H9 (cell line): ENCODE results near the gene RNF208. TPM values are rescaled to one million over a fixed set of nuclear protein-coding genes. Genes with fewer than 3 reads are reported as not detected.

Source experiments
- DNase-seq: peaks from one replicate; pipeline ENCODE4 v3.0.0-alpha.2; 2017
- H2AFZ ChIP-seq: one replicate; pipeline ENCODE4 v1.6.1; 2013; ENCODE audit warnings: mild to moderate bottlenecking, low read length, control low read depth, moderate library complexity
- H2AK5ac ChIP-seq: 2 replicates; pipeline ENCODE4 v1.6.1; 2013; ENCODE audit warnings: low read length, control low read depth, mixed read lengths; ENCODE audit not compliant: insufficient read length
- H2BK120ac ChIP-seq: one replicate; pipeline ENCODE4 v1.6.1; 2013; ENCODE audit warnings: low read depth, mild to moderate bottlenecking, low read length, control low read depth, inconsistent platforms; ENCODE audit not compliant: poor library complexity, severe bottlenecking
- H2BK12ac ChIP-seq: 2 replicates; pipeline ENCODE4 v1.6.1; 2013; ENCODE audit warnings: low read length, control low read depth, mixed read lengths, low read depth; ENCODE audit not compliant: insufficient read length
- H2BK15ac ChIP-seq: 2 replicates; pipeline ENCODE4 v1.6.1; 2013; ENCODE audit warnings: low read depth, low read length, control low read depth
- H2BK20ac ChIP-seq: one replicate; pipeline ENCODE4 v1.6.1; 2013; ENCODE audit warnings: low read depth, mild to moderate bottlenecking, low read length, control low read depth, inconsistent platforms; ENCODE audit not compliant: poor library complexity, severe bottlenecking
- H2BK5ac ChIP-seq: 2 replicates; pipeline ENCODE4 v1.6.1; 2013; ENCODE audit warnings: low read length, control low read depth, mixed read lengths; ENCODE audit not compliant: insufficient read length
- H3K14ac ChIP-seq: 2 replicates; pipeline ENCODE4 v1.6.1; 2013; ENCODE audit warnings: low read length, control low read depth; ENCODE audit not compliant: insufficient read depth
- H3K18ac ChIP-seq: 2 replicates; pipeline ENCODE4 v1.6.1; 2013; ENCODE audit warnings: low read depth, mild to moderate bottlenecking, mixed read lengths, low read length, control low read depth; ENCODE audit not compliant: insufficient read length
- H3K23ac ChIP-seq: 2 replicates; pipeline ENCODE4 v1.6.1; 2013; ENCODE audit warnings: low read length, control low read depth, mixed read lengths, low read depth; ENCODE audit not compliant: insufficient read length
- H3K23me2 ChIP-seq: 2 replicates; pipeline ENCODE4 v1.6.1; 2013; ENCODE audit warnings: low read depth, mild to moderate bottlenecking, mixed read lengths, low read length, control low read depth; ENCODE audit not compliant: insufficient read length, poor library complexity, severe bottlenecking
- H3K27ac ChIP-seq: 2 replicates; pipeline ENCODE4 v1.5.1; 2013; ENCODE audit warnings: low read length, control low read depth, mixed read lengths, low read depth; ENCODE audit not compliant: insufficient read length
- H3K27me3 ChIP-seq: 2 replicates; pipeline ENCODE4 v1.6.1; 2013; ENCODE audit warnings: low read length, control low read depth, inconsistent platforms; ENCODE audit not compliant: insufficient read depth
- H3K4ac ChIP-seq: 2 replicates; pipeline ENCODE4 v1.6.1; 2013; ENCODE audit warnings: low read depth, mild to moderate bottlenecking, control low read depth, inconsistent platforms, low read length, moderate library complexity
- H3K4me1 ChIP-seq: 2 replicates; pipeline ENCODE4 v1.6.1; 2013; ENCODE audit warnings: low read length, control low read depth, inconsistent platforms; ENCODE audit not compliant: insufficient read depth
- H3K4me2 ChIP-seq: 2 replicates; pipeline ENCODE4 v1.6.1; 2013; ENCODE audit warnings: low read length, control low read depth, mixed read lengths; ENCODE audit not compliant: insufficient read length, insufficient read depth
- H3K56ac ChIP-seq: 2 replicates; pipeline ENCODE4 v1.6.1; 2013; ENCODE audit warnings: low read depth, mild to moderate bottlenecking, mixed read lengths, low read length, control low read depth; ENCODE audit not compliant: insufficient read length
- H3K79me1 ChIP-seq: 2 replicates; pipeline ENCODE4 v1.6.1; 2013; ENCODE audit warnings: low read depth, mild to moderate bottlenecking, moderate library complexity, low read length, control low read depth, inconsistent platforms; ENCODE audit not compliant: insufficient read depth, poor library complexity, severe bottlenecking
- H3K79me2 ChIP-seq: 2 replicates; pipeline ENCODE4 v1.6.1; 2013; ENCODE audit warnings: low read length, control low read depth, inconsistent platforms; ENCODE audit not compliant: insufficient read depth
- H3K9ac ChIP-seq: 2 replicates; pipeline ENCODE4 v1.6.1; 2013; ENCODE audit warnings: low read length, control low read depth, mixed read lengths; ENCODE audit not compliant: insufficient read length; ENCODE audit errors: extremely low read depth
- H3K9me3 ChIP-seq: one replicate; pipeline ENCODE4 v1.6.1; 2013; ENCODE audit warnings: low read depth, low read length, inconsistent platforms; ENCODE audit not compliant: control insufficient read depth
- H3T11ph ChIP-seq: one replicate; pipeline ENCODE4 v1.6.1; 2013; ENCODE audit warnings: mild to moderate bottlenecking, low read length, control low read depth, inconsistent platforms
- H4K20me1 ChIP-seq: one replicate; pipeline ENCODE4 v1.6.1; 2013; ENCODE audit not compliant: control insufficient read depth, insufficient read length, insufficient read depth
- H4K5ac ChIP-seq: 2 replicates; pipeline ENCODE4 v1.6.1; 2013; ENCODE audit warnings: low read depth, mild to moderate bottlenecking, mixed read lengths, low read length, control low read depth; ENCODE audit not compliant: insufficient read length
- H4K8ac ChIP-seq: replicated peaks from 2 replicates; pipeline ENCODE4 v1.6.1; 2013; ENCODE audit warnings: low read length, control low read depth, mixed read lengths, low read depth; ENCODE audit not compliant: insufficient read length
- H4K91ac ChIP-seq: 2 replicates; pipeline ENCODE4 v1.6.1; 2013; ENCODE audit warnings: low read depth, mild to moderate bottlenecking, moderate library complexity, mixed read lengths, low read length, control low read depth; ENCODE audit not compliant: insufficient read length
- H3K27ac Mint-ChIP-seq, 3 experiments: 2 replicates in 2 of 3; 3 replicates in 1 of 3; pipeline ENCODE4 v1.8.0; 2020 to 2021; ENCODE audit warnings: mixed read lengths in 3 of 3, mild to moderate bottlenecking in 1 of 3, moderate library complexity in 1 of 3
- H3K27me3 Mint-ChIP-seq: 2 replicates; pipeline ENCODE4 v1.8.0; 2021; ENCODE audit warnings: low read depth, mild to moderate bottlenecking, moderate library complexity, mixed read lengths
- H3K36me3 Mint-ChIP-seq, 3 experiments: 2 replicates in 2 of 3; 3 replicates in 1 of 3; pipeline ENCODE4 v1.8.0; 2020 to 2021; ENCODE audit warnings: low read depth in 3 of 3, mixed read lengths in 3 of 3; ENCODE audit not compliant: insufficient read depth in 1 of 3
- H3K4me1 Mint-ChIP-seq, 2 experiments: 2 replicates each; pipeline ENCODE4 v1.8.0; 2020; ENCODE audit warnings: mixed read lengths in 2 of 2
- H3K4me3 Mint-ChIP-seq, 2 experiments: 2 replicates in 1 of 2; 3 replicates in 1 of 2; pipeline ENCODE4 v1.8.0; 2020 to 2021; ENCODE audit warnings: mild to moderate bottlenecking in 2 of 2, mixed read lengths in 2 of 2, moderate library complexity in 1 of 2
- H3K9me3 Mint-ChIP-seq, 2 experiments: 2 replicates in 1 of 2; 3 replicates in 1 of 2; pipeline ENCODE4 v1.8.0; 2020; ENCODE audit warnings: mild to moderate bottlenecking in 2 of 2, mixed read lengths in 2 of 2, moderate library complexity in 1 of 2
- WGBS: extraction: QIAGEN DNeasy Blood & Tissue Kit; methylation state at CpG from one replicate; pipeline ENCODE4 v1.1.7; 2013; ENCODE audit warnings: missing lambda C conversion rate, low lambda C conversion rate, mixed read lengths; ENCODE audit not compliant: insufficient read length; ENCODE audit errors: extremely low coverage; 5-methylcytosine and 5-hydroxymethylcytosine counted together
- total RNA-seq: library from RNA; stranded (reverse); gene quantifications from 2 replicates; pipeline ENCODE4 v1.2.1, GENCODE V29; 2021
- TF ChIP-seq, protein P1 (sequence below): fragments of 200-600 bp; sonication (generic); conservative IDR thresholded peaks from 3 replicates; pipeline ENCODE4 v1.8.0; 2021; ENCODE audit warnings: antibody characterized with exemption, mild to moderate bottlenecking

RNF208 gene
- total RNA-seq, 1 experiment from 2014 or later: 7.7 TPM

DNA sequence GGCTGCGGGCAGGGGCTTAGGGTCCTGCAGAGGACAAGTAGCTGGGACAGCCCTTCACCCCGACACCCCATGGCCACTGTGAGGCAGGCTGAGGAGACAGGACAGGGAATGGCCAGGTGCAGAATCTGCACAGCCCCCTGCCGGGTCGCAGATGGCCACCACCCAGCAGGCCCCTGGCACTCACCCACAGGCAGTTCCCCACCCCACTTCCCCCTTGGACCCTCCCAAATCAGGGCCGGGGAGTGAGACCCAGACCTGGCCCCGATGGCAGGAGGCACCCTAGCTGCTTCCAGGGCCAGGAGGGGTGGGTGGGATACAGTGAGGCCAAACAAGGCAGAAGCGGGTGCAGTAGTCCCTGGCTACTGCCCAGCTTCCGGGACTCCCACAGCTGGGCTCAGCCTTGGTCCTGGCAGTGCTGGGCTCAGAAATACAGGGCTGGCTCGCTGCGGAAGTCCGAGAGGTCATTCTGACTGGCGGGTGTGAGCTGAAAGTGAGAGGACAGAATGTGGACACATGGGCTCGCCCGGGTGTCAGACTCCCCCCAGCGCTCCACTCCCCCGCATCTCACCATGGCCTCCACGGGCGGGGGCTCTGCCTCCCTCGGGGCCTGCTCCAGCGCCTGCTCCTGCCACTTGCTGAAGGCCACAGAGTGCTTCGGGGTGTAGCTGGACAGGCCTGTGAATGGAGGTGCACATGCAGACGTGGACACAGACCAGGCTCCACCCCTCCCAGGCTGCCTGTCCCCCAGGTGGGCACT, 30.2 kb downstream of the RNF208 start:
- peaks cover 6% of the 10 kb centered on the region for H3K79me1 ChIP-seq
- no peak overlapping the region for H4K91ac ChIP-seq
- H3K4me2 ChIP-seq: no peak overlapping the region
- H3K23me2 ChIP-seq: peaks cover 13% of the 10 kb centered on the region
- H2BK12ac ChIP-seq: no peak overlapping the region
- H3K27me3 ChIP-seq: no peaks in the 10 kb centered on the region
- no peak overlapping the region for H4K8ac ChIP-seq
- no peak overlapping the region for H3K56ac ChIP-seq
- no peak overlapping the region for H2BK20ac ChIP-seq
- peaks cover 7 to 23% (median 15%) of the 10 kb centered on the region in 3 experiments; a peak in 6 of 7 replicates for H3K36me3 Mint-ChIP-seq
- TF ChIP-seq, protein P1, sequence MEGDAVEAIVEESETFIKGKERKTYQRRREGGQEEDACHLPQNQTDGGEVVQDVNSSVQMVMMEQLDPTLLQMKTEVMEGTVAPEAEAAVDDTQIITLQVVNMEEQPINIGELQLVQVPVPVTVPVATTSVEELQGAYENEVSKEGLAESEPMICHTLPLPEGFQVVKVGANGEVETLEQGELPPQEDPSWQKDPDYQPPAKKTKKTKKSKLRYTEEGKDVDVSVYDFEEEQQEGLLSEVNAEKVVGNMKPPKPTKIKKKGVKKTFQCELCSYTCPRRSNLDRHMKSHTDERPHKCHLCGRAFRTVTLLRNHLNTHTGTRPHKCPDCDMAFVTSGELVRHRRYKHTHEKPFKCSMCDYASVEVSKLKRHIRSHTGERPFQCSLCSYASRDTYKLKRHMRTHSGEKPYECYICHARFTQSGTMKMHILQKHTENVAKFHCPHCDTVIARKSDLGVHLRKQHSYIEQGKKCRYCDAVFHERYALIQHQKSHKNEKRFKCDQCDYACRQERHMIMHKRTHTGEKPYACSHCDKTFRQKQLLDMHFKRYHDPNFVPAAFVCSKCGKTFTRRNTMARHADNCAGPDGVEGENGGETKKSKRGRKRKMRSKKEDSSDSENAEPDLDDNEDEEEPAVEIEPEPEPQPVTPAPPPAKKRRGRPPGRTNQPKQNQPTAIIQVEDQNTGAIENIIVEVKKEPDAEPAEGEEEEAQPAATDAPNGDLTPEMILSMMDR: no peak
- H2BK120ac ChIP-seq: no peak overlapping the region
- no peak overlapping the region; the same call in 1 of the 2 replicates for H3K14ac ChIP-seq
- no peak overlapping the region for H3K4ac ChIP-seq
- no peak overlapping the region for H3K4me3 Mint-ChIP-seq
- H3K4me1 ChIP-seq: peaks cover 5% of the 10 kb centered on the region; the same call in 1 of the 2 replicates
- H3K9me3 Mint-ChIP-seq: no peaks in the 10 kb centered on the region
- DNase-seq: no peak
- H2AK5ac ChIP-seq: no peak overlapping the region
- H3K79me2 ChIP-seq: peaks cover 10% of the 10 kb centered on the region; the same call in 1 of the 2 replicates
- no peak overlapping the region for H3K23ac ChIP-seq
- H4K20me1 ChIP-seq: no peaks in the 10 kb centered on the region
- H2AFZ ChIP-seq: no peak overlapping the region
- H3T11ph ChIP-seq: no peak overlapping the region
- no peak overlapping the region for H3K9ac ChIP-seq
- H3K9me3 ChIP-seq: no peaks in the 10 kb centered on the region
- H3K27ac ChIP-seq: no peak overlapping the region
- no peaks in the 10 kb centered on the region for H3K27me3 Mint-ChIP-seq
- no peak overlapping the region for H3K27ac Mint-ChIP-seq
- no peak overlapping the region for H4K5ac ChIP-seq
- WGBS: no CpG with 5 or more reads among the region's 22 CpGs
- H3K4me1 Mint-ChIP-seq: peaks cover 20 to 26% of the 10 kb centered on the region in 2 experiments
- no peak overlapping the region for H2BK15ac ChIP-seq
- no peak overlapping the region for H2BK5ac ChIP-seq
- no peak overlapping the region for H3K18ac ChIP-seq
